ENCODE data around the gene CCDC142. TPM values are rescaled to one million over a fixed set of nuclear protein-coding genes. Genes with fewer than 3 reads are reported as not detected.
"Not testable (repeated sequence)": the region's sequence is repeated elsewhere in the genome, so short reads cannot be mapped to it uniquely, and the experiment has no call there.

CCDC142 gene
- total and polyA plus RNA-seq, 7 donors = 1.4 to 8.7 (median 3.3) TPM

- DNase-seq (no peak), ATAC-seq (no peak)
- no peaks in the 10 kb centered on the region for H3K4me1 ChIP-seq
- no peak overlapping the region for H3K27ac ChIP-seq
- intact Hi-C loops (cut with DNase I) = no loop called here
- TF ChIP-seq CTCF (IDR thresholded peaks at IDR 0.05) = no peak
- no peak overlapping the region for H3K4me3 ChIP-seq
- H3K9me3 ChIP-seq = no peaks in the 10 kb centered on the region
- 24 to 32% (median 27%) methylated on average over 5 of the region's 5 CpGs for WGBS, 3 donors
- H3K36me3 ChIP-seq (ENCODE audit: insufficient read depth in 1 of 2, low read depth in 1 of 2) = no peaks in the 10 kb centered on the region
- peaks cover 0 to 27% (median 15%) of the 10 kb centered on the region in 3 donors for H3K27me3 ChIP-seq (ENCODE audit: insufficient read depth in 3 of 3, low read length in 2 of 3)
Observed at GRCh38 chr2:74444498-74445318, 38.1 kb downstream of the CCDC142 start.

DNA sequence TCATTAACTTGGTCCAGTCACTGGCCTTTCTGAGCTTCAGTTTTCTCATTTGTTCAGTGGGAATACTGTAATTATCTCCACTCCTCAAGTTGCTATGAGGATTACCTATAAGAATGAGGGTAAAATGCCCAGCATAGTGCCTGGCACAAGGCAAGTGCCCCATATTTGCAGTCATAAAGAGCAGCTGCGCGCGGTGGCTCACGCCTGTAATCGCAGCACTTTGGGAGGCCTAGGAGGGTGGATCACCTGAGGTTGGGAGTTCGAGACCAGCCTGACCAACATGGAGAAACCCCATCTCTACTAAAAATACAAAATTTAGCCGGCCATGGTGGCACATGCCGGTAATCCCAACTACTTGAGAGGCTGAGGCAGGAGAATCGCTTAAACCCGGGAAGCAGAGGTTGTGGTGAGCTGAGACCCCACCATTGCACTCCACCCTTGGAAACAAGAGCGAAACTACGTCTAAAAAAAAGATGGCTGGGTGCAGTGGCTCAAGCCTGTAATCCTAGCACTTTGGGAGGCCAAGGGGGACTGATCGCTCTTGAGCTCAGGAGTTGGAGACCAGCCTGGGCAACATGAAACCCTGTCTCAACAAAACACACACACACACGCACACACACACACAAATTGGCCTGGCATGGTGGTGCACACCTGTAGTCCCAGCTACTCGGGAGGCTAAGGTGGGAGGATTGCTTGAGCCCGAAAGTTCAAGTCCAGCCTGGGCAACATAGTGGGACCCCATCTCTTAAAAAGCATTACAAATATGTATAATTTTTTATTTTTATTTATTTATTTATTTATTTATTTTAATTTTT lies 40.1 kb downstream of the CCDC142 start:
- H3K4me1 ChIP-seq; intact Hi-C loops (cut with DNase I); H3K36me3 ChIP-seq (ENCODE audit: insufficient read depth in 1 of 2, low read depth in 1 of 2); DNase-seq; H3K9me3 ChIP-seq; ATAC-seq; H3K27ac ChIP-seq: not testable (repeated sequence)
- Histone ChIP-seq H3K27me3 (ENCODE audit: insufficient read depth in 3 of 3, low read length in 2 of 3) (peaks cover 0 to 27% (median 15%) of the 10 kb centered on the region in 3 donors), H3K4me3 (peak overlapping the region; percentile 64)
- WGBS, 3 donors = 92 to 94% (median 93%) methylated on average over 16 of the region's 16 CpGs

- H3K27me3 ChIP-seq (ENCODE audit: insufficient read depth in 3 of 3, low read length in 2 of 3) = peaks cover 0 to 27% (median 15%) of the 10 kb centered on the region in 3 donors
- peak in 2 of 4 donors; percentile 17 to 28 for ATAC-seq
- no peaks in the 10 kb centered on the region for H3K9me3 ChIP-seq
- peak in 1 of 2 donors; percentile 47 for DNase-seq
- H3K4me3 ChIP-seq = peak within 1 kb of the TSS; percentile 64
- WGBS, 3 donors = 13 to 28% (median 25%) methylated on average over 55 to 75 of the region's 75 CpGs
- no peaks in the 10 kb centered on the region for H3K36me3 ChIP-seq (ENCODE audit: insufficient read depth in 1 of 2, low read depth in 1 of 2)
- no peak for TF ChIP-seq CTCF (IDR thresholded peaks at IDR 0.05)
- H3K4me1 ChIP-seq = no peaks in the 10 kb centered on the region
- peak within 1 kb of the TSS; percentile 70 for H3K27ac ChIP-seq
- intact Hi-C loops (cut with DNase I) = no loop called here
Observed at GRCh38 chr2:74441690-74442482, 40.9 kb downstream of the CCDC142 start, which contains the start of gene RTKN. Gene RTKN, minus strand, starts transcription at chr2:74441937. Its CDS starts 121 bp downstream, at chr2:74441816.

DNA sequence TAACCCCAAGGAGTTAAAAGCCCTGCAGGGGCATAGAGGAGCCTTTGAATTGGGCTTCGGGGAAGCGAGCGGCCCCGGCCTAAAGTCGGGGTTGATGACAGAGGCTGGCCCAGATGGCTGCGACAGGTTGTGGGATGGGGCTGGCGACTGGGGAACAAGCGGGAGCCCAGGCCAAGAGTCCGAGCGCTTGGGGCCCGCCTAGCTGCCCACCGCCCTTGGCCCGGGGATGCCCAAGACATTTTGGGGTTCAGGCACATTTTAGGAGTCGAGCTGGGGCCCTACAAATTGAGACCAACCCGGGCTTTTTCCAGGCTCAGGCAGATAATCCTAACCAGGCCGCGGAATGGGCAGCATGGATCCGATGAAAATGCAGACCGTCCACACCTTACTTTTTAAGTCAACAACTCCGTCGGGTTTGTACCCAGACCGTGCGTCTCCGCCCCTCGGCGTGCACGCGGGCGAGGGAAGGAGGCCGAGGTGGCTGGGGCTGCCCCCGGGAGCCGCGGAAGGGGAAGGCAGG lies 41.6 kb downstream of the CCDC142 start:
- no peaks in the 10 kb centered on the region for H3K36me3 ChIP-seq (ENCODE audit: insufficient read depth in 1 of 2, low read depth in 1 of 2)
- no peak for TF ChIP-seq CTCF (IDR thresholded peaks at IDR 0.05)
- peak overlapping the region; percentile 64 for H3K4me3 ChIP-seq
- WGBS, 3 donors = 15 to 31% (median 21%) methylated on average over 30 to 33 of the region's 33 CpGs
- peak overlapping the region; percentile 70 for H3K27ac ChIP-seq
- DNase-seq = no peak
- peak in 3 of 4 donors; percentile 3 to 11 (median 11) for ATAC-seq
- H3K27me3 ChIP-seq (ENCODE audit: insufficient read depth in 3 of 3, low read length in 2 of 3) = peaks cover 0 to 29% (median 15%) of the 10 kb centered on the region in 3 donors
- intact Hi-C loops (cut with DNase I) = no loop called here
- no peaks in the 10 kb centered on the region for H3K9me3 ChIP-seq
- no peaks in the 10 kb centered on the region for H3K4me1 ChIP-seq

Measured in psoas muscle (tissue), 8 donors.